Ascending aorta (tissue), 2 donors: Measurements from ENCODE around the gene PLA2G1B. TPM values are rescaled to one million over a fixed set of nuclear protein-coding genes. Genes with fewer than 3 reads are reported as not detected.
A peak's percentile ranks its signal among the peaks of the same experiment; 100 is the strongest.

Experiments used
- DNase-seq, 2 donors: peaks; one replicate each; pipeline ENCODE4 v3.0.0-alpha.2; 2019; ENCODE audit warnings: low spot score in 2 of 2
- H3K27ac ChIP-seq, 2 donors: fragments of 200-600 bp; sonication (generic); one replicate each; pipeline ENCODE4 v1.5.1; 2016 to 2017; ENCODE audit warnings: mild to moderate bottlenecking in 1 of 2
- H3K27me3 ChIP-seq: fragments of 200-600 bp; sonication (generic); one replicate; pipeline ENCODE4 v1.5.1; 2017
- H3K36me3 ChIP-seq, 2 donors: fragments of 200-600 bp; sonication (generic); one replicate each; pipeline ENCODE4 v1.5.1; 2016
- H3K4me1 ChIP-seq, 2 donors: fragments of 200-600 bp; sonication (generic); one replicate each; pipeline ENCODE4 v1.5.1; 2016 to 2017; ENCODE audit warnings: mild to moderate bottlenecking in 1 of 2
- H3K4me3 ChIP-seq, 2 donors: fragments of 200-600 bp; sonication (generic); one replicate each; pipeline ENCODE4 v1.5.1; 2016 to 2017; ENCODE audit warnings: mild to moderate bottlenecking in 1 of 2
- H3K9me3 ChIP-seq, 2 donors: fragments of 200-600 bp; sonication (generic); one replicate each; pipeline ENCODE4 v1.5.1; 2016
- intact Hi-C: fragments of 100-400 bp; cut with DNase I; formaldehyde crosslinking; loops from one replicate; pipeline ENCODE4 v1.15.1; 2023
- total RNA-seq: library from RNA; depleted of rRNA; stranded (reverse); fragments of >200 nt; gene quantifications from one replicate; pipeline ENCODE4 v1.1.0, GENCODE V29; 2016
- TF ChIP-seq, protein P1 (sequence below), 3 experiments: fragments of 200-600 bp in 2 of 3; fragments of 450-650 bp in 1 of 3; sonication (generic) in 2 of 3; IDR thresholded peaks; one replicate each; pipeline ENCODE4 v1.5.1; 2016 to 2019; ENCODE audit warnings: antibody characterized with exemption in 3 of 3, mild to moderate bottlenecking in 1 of 3, moderate library complexity in 1 of 3

PLA2G1B gene
- total RNA-seq, 1 donor from 2014 or later, result not detected

DNA sequence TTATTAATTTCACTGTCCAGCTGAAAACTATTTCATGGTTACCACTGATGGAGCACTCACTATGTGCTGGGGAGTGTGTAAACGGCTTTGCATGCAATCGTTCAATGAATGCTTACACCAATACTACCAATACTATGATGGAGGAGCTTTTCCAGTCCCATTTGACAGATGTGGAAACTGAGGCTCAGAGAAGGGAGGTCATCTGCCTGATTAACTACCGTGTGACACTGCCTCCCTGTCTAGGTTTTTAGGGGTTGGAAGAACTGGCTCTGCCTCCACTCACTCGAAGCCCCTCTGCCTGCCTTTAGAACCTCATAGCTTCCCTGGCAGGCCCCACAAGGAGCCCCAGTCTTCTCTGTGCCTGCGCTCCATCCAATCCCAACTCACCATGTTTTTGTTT lies 29.5 kb upstream of the PLA2G1B start:
- TF ChIP-seq, protein P1, sequence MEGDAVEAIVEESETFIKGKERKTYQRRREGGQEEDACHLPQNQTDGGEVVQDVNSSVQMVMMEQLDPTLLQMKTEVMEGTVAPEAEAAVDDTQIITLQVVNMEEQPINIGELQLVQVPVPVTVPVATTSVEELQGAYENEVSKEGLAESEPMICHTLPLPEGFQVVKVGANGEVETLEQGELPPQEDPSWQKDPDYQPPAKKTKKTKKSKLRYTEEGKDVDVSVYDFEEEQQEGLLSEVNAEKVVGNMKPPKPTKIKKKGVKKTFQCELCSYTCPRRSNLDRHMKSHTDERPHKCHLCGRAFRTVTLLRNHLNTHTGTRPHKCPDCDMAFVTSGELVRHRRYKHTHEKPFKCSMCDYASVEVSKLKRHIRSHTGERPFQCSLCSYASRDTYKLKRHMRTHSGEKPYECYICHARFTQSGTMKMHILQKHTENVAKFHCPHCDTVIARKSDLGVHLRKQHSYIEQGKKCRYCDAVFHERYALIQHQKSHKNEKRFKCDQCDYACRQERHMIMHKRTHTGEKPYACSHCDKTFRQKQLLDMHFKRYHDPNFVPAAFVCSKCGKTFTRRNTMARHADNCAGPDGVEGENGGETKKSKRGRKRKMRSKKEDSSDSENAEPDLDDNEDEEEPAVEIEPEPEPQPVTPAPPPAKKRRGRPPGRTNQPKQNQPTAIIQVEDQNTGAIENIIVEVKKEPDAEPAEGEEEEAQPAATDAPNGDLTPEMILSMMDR (IDR thresholded peaks at IDR 0.05), result no peak
- peaks cover 0 to 3% of the 10 kb centered on the region in 2 donors for H3K4me1 ChIP-seq
- H3K36me3 ChIP-seq, result no peaks in the 10 kb centered on the region
- peak overlapping the region in 1 of 2 donors; percentile 17 for H3K4me3 ChIP-seq
- H3K27ac ChIP-seq, result no peak overlapping the region
- H3K27me3 ChIP-seq, result peaks cover 4% of the 10 kb centered on the region
- DNase-seq, result no peak
- H3K9me3 ChIP-seq, result no peaks in the 10 kb centered on the region
- intact Hi-C loops, result no loop called here

DNA sequence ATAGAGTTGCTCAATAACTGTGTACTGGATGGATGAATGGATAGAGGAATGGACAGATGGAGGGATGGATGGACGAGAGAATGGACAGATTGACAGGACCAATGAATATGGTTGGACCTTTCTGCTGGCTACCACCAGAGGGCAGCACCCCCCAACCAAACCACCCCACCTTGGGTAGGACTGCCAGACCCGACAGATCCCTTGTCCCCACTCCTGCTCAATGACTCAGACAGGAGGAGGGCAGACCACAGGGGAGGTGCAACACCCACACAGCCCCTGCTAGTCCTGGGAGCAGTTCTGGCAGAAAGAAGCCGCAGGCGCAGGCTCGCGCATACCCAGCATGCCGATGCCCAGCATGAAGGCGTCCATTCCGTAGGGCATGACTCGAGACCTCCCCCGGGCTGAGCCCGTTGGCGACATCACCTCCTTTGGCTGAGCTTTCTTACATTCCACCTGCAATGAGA lies 29.0 kb upstream of the PLA2G1B start:
- intact Hi-C loops, result loop anchor here (1.0 kb wide), 1 partner anchor 74 kb away; no protein-coding TSS in a partner anchor
- DNase-seq, result peak in 1 of 2 donors; percentile 78

DNA sequence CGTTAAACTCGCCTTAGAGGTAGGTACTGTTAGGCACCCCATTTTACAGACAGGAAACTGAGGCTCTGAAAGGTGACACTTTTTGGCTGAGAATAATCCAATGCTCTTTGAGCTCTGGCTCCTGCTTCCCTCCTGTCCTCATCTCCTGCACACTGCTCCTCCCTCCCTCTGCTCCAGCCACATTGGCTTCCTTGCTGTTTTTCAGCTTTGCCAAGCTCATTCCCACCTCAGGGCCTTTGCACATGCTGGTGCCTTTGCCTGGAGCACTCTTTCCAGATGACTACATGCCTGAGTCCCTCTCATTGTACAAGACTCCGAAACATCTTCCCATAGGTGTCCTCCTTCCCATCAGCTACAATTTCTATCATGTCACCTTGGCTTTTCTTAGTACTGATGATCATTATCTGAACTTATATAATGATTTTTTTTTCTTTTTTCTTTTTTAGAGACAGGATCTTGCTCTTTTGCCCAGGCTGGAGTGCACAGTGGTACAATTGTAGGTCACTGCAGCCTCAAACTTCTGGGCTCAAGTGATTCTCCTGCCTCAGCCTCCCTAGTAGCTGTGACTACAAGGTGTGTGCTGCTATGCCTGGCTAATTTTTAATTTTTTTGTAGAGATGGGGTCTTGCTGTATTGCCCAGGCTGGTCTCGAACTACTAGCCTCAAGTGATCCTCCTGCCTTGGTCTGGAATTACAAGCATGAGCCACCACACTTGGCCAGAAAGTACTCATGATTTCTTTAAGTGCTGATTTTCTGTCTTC lies 26.2 kb upstream of the PLA2G1B start:
- Histone ChIP-seq H3K9me3 (no peaks in the 10 kb centered on the region), H3K27ac (no peak overlapping the region), H3K36me3 (no peaks in the 10 kb centered on the region), H3K4me3 (no peak overlapping the region), H3K27me3 (no peaks in the 10 kb centered on the region), H3K4me1 (peaks cover 0 to 2% of the 10 kb centered on the region in 2 donors)
- intact Hi-C loops, result no loop called here
- no peak for DNase-seq
- TF ChIP-seq, protein P1 (IDR thresholded peaks at IDR 0.05), result no peak

More for the DNA sequence above, 29.0 kb upstream of the PLA2G1B start:
- H3K27ac ChIP-seq, result no peak overlapping the region
- H3K27me3 ChIP-seq, result peaks cover 3% of the 10 kb centered on the region
- H3K4me3 ChIP-seq, result peak overlapping the region in 1 of 2 donors; percentile 17
- no peaks in the 10 kb centered on the region for H3K36me3 ChIP-seq
- H3K9me3 ChIP-seq, result no peaks in the 10 kb centered on the region
- peaks cover 0 to 2% of the 10 kb centered on the region in 2 donors for H3K4me1 ChIP-seq
- TF ChIP-seq, protein P1 (IDR thresholded peaks at IDR 0.05), result peak; percentile 76 to 77 (median 76)

DNA sequence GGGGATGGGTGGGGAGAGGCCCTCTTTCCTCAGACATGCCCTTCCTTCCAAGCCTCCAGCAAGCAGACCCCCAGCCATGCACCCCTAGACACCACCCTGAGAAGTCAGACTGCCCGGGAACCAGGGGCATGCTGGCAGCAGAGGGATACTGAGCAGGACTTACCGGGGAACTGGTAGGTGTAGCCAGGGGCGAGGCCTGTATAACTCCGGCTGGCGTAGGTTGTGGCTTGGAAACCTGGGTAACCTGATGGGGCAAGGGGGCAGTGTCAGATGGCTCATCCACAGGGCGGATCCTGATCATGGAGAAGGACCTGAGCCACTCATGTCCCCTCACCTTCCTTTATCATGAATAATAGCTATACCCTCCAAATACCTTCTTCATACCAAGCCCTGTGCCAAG lies 25.6 kb upstream of the PLA2G1B start:
- Histone ChIP-seq H3K27ac (no peak overlapping the region), H3K27me3 (no peaks in the 10 kb centered on the region), H3K4me3 (no peak overlapping the region), H3K4me1 (peaks cover 0 to 2% of the 10 kb centered on the region in 2 donors), H3K9me3 (no peaks in the 10 kb centered on the region), H3K36me3 (no peaks in the 10 kb centered on the region)
- intact Hi-C loops, result no loop called here
- DNase-seq, result no peak
- TF ChIP-seq, protein P1 (IDR thresholded peaks at IDR 0.05), result no peak

DNA sequence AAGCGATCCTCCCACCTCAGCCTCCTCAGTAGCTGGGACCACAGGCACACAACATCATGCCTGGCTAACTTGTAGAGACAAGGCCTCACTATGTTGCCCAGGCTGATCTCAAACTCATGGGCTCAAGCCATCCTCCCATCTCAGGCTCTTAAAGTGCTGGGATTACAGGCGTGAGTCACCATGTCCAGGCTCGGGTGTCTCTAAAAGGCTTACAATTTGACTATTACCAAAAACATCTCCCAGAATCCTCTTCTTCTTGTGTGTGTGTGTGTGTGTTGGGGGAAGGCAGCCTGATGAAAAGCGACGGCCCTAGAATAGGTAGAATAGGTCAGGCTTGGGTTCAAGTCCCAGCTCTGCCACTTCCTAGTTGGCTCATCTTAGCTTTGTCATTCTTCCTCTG lies 24.5 kb upstream of the PLA2G1B start:
- TF ChIP-seq, protein P1 (IDR thresholded peaks at IDR 0.05), result no peak
- Histone ChIP-seq H3K4me1 (peaks cover 0 to 2% of the 10 kb centered on the region in 2 donors), H3K27me3 (no peaks in the 10 kb centered on the region), H3K36me3 (no peaks in the 10 kb centered on the region), H3K9me3 (no peaks in the 10 kb centered on the region), H3K27ac (no peak overlapping the region), H3K4me3 (no peak overlapping the region)
- intact Hi-C loops, result no loop called here
- no peak for DNase-seq
